Measurements from ENCODE around the gene EIPR1.

DNA sequence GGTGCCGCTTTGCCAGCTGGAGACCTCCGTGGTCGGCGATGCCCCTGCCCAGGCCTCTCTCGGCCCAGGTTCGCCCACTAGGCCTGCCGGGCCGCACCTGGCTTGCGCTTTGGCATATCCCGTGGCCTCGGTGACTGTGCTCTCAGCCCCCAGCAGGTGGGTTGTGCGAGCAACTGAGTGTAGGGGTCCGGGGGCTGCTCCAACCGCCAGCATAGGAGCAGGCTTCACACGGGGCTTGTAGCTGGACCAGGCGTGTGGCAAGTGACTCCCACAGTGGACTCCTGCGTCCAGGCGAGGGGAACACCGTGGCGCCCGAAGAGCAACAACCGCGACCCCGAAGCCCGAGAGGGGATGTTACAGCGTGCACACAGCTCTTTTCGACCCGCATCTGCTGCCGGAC, 11.6 kb upstream of the EIPR1 start:
- TF ChIP-seq, protein P1, sequence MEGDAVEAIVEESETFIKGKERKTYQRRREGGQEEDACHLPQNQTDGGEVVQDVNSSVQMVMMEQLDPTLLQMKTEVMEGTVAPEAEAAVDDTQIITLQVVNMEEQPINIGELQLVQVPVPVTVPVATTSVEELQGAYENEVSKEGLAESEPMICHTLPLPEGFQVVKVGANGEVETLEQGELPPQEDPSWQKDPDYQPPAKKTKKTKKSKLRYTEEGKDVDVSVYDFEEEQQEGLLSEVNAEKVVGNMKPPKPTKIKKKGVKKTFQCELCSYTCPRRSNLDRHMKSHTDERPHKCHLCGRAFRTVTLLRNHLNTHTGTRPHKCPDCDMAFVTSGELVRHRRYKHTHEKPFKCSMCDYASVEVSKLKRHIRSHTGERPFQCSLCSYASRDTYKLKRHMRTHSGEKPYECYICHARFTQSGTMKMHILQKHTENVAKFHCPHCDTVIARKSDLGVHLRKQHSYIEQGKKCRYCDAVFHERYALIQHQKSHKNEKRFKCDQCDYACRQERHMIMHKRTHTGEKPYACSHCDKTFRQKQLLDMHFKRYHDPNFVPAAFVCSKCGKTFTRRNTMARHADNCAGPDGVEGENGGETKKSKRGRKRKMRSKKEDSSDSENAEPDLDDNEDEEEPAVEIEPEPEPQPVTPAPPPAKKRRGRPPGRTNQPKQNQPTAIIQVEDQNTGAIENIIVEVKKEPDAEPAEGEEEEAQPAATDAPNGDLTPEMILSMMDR (IDR thresholded peaks at IDR 0.05; ENCODE audit: insufficient read depth, low read length, poor library complexity, severe bottlenecking): no peak
- TF ChIP-seq EZH2phosphoT487 (conservative IDR thresholded peaks at IDR 0.05; ENCODE audit: low read length): no peak
